GM23338 (cell line): Measurements from ENCODE around the gene ARHGEF16. TPM values are rescaled to one million over a fixed set of nuclear protein-coding genes. Genes with fewer than 3 reads are reported as not detected.

Experiments used
- ATAC-seq: fragments of 200-7000 bp; cut with Tn5 transposase; 3 replicates; pipeline ENCODE4 v1.9.1; 2020
- DNase-seq: peaks from one replicate; pipeline ENCODE4 v3.0.0-alpha.2; 2015; ENCODE audit warnings: low spot score
- H2AFZ ChIP-seq: fragments of 200-600 bp; sonication (generic); 2 replicates; pipeline ENCODE4 v1.8.0; 2016; ENCODE audit warnings: antibody characterized with exemption, mild to moderate bottlenecking, moderate library complexity
- H3F3A ChIP-seq: fragments of 200-600 bp; sonication (generic); replicated peaks from 2 replicates; pipeline ENCODE4 v1.8.0; 2017; ENCODE audit warnings: antibody characterized with exemption, mixed run types, low read depth
- H3K27ac ChIP-seq: fragments of 200-600 bp; sonication (generic); 2 replicates; pipeline ENCODE4 v1.6.1; 2016; ENCODE audit warnings: low read depth
- H3K27me3 ChIP-seq: fragments of 200-600 bp; sonication (generic); 2 replicates; pipeline ENCODE4 v1.8.0; 2016; ENCODE audit warnings: mild to moderate bottlenecking, mixed run types, moderate library complexity; ENCODE audit not compliant: insufficient read depth
- H3K36me3 ChIP-seq: fragments of 200-600 bp; sonication (generic); 2 replicates; pipeline ENCODE4 v1.8.0; 2016; ENCODE audit warnings: mild to moderate bottlenecking; ENCODE audit not compliant: insufficient read depth
- H3K4me1 ChIP-seq: fragments of 200-600 bp; sonication (generic); 2 replicates; pipeline ENCODE4 v1.8.0; 2016; ENCODE audit warnings: mild to moderate bottlenecking, moderate library complexity; ENCODE audit not compliant: insufficient read depth
- H3K4me2 ChIP-seq: fragments of 200-600 bp; sonication (generic); 2 replicates; pipeline ENCODE4 v1.7.1; 2017; ENCODE audit warnings: mixed run types
- H3K4me3 ChIP-seq: fragments of 200-600 bp; sonication (generic); 2 replicates; pipeline ENCODE4 v1.6.1; 2016; ENCODE audit warnings: mixed run types
- H3K79me2 ChIP-seq: fragments of 200-600 bp; sonication (generic); replicated peaks from 2 replicates; pipeline ENCODE4 v1.8.0; 2017; ENCODE audit warnings: mild to moderate bottlenecking; ENCODE audit not compliant: insufficient read depth
- H3K9me2 ChIP-seq: fragments of 200-600 bp; sonication (generic); 2 replicates; pipeline ENCODE4 v1.8.0; 2017; ENCODE audit not compliant: insufficient read depth
- H4K20me1 ChIP-seq: fragments of 200-600 bp; sonication (generic); replicated peaks from 2 replicates; pipeline ENCODE4 v1.8.0; 2017; ENCODE audit warnings: mild to moderate bottlenecking; ENCODE audit not compliant: insufficient read depth
- H3K27ac Mint-ChIP-seq: 2 replicates; pipeline ENCODE4 v1.8.0; 2020; ENCODE audit warnings: inconsistent platforms, mild to moderate bottlenecking, moderate library complexity, mixed read lengths
- H3K27me3 Mint-ChIP-seq: 3 replicates; pipeline ENCODE4 v1.8.0; 2022; ENCODE audit warnings: low read depth, mild to moderate bottlenecking, moderate library complexity, mixed read lengths, inconsistent platforms; ENCODE audit not compliant: insufficient read depth, poor library complexity
- H3K36me3 Mint-ChIP-seq: 3 replicates; pipeline ENCODE4 v1.8.0; 2021; ENCODE audit warnings: low read depth, mild to moderate bottlenecking, inconsistent platforms, moderate library complexity, mixed read lengths
- H3K4me1 Mint-ChIP-seq: 3 replicates; pipeline ENCODE4 v1.8.0; 2020; ENCODE audit warnings: mild to moderate bottlenecking, inconsistent platforms, mixed read lengths
- H3K4me3 Mint-ChIP-seq: 3 replicates; pipeline ENCODE4 v1.8.0; 2021; ENCODE audit warnings: moderate library complexity, mild to moderate bottlenecking, inconsistent platforms, mixed read lengths
- H3K9me3 Mint-ChIP-seq: 3 replicates; pipeline ENCODE4 v1.8.0; 2020; ENCODE audit warnings: moderate library complexity, mild to moderate bottlenecking, inconsistent platforms, mixed read lengths
- CREB1 ChIP-seq: fragments of 250-450 bp; sonication (Bioruptor Pico); IDR thresholded peaks from 2 replicates; pipeline ENCODE4 v1.5.0; 2020; ENCODE audit warnings: low read depth, mild to moderate bottlenecking, moderate library complexity
- EZH2 ChIP-seq: fragments of 200-600 bp; sonication (generic); IDR thresholded peaks from one replicate; pipeline ENCODE4 v1.8.0; 2017; ENCODE audit warnings: antibody characterized with exemption, mild to moderate bottlenecking, low read depth; ENCODE audit not compliant: unreplicated experiment
- EZH2phosphoT487 ChIP-seq: fragments of 200-600 bp; sonication (generic); IDR thresholded peaks from one replicate; pipeline ENCODE4 v1.8.1; 2018; ENCODE audit warnings: antibody characterized with exemption; ENCODE audit not compliant: unreplicated experiment
- JUNB ChIP-seq: IDR thresholded peaks from one replicate; pipeline ENCODE4 v1.6.1; 2016; ENCODE audit warnings: antibody characterized with exemption; ENCODE audit not compliant: unreplicated experiment
- POLR2AphosphoS5 ChIP-seq: IDR thresholded peaks from 2 replicates; pipeline ENCODE4 v1.6.1; 2016; ENCODE audit warnings: antibody characterized with exemption, low read depth
- STAT1 ChIP-seq: IDR thresholded peaks from one replicate; pipeline ENCODE4 v1.6.1; 2016; ENCODE audit warnings: antibody characterized with exemption; ENCODE audit not compliant: unreplicated experiment
- ZNF114 ChIP-seq: fragments of 250-450 bp; sonication (Bioruptor Pico); IDR thresholded peaks from 2 replicates; pipeline ENCODE4 v1.5.0; 2020; ENCODE audit warnings: mild to moderate bottlenecking, moderate library complexity
- ZNF331 ChIP-seq: fragments of 250-450 bp; sonication (Bioruptor Pico); IDR thresholded peaks from 2 replicates; pipeline ENCODE4 v1.5.0; 2020; ENCODE audit warnings: low read depth, mild to moderate bottlenecking, moderate library complexity
- polyA plus RNA-seq: library from polyadenylated mRNA; unstranded; fragments of >200 nt; fragmentation: Nextera tagmentation; extraction: Ambion mirVana; gene quantifications from 2 replicates; pipeline ENCODE4 v1.2.1, GENCODE V29; 2016
- total RNA-seq: library from RNA; depleted of rRNA; stranded (reverse); fragments of >200 nt; shearing (Covaris generic); gene quantifications from 2 replicates; pipeline ENCODE4 v1.2.3, GENCODE V29; 2014
- TF ChIP-seq, protein P1 (sequence below): IDR thresholded peaks from 2 replicates; pipeline ENCODE4 v1.6.1; 2016; ENCODE audit warnings: antibody characterized with exemption
- TF ChIP-seq, protein P2 (sequence below): fragments of 250-450 bp; sonication (Bioruptor Pico); IDR thresholded peaks from 2 replicates; pipeline ENCODE4 v1.5.0; 2020; ENCODE audit warnings: mild to moderate bottlenecking, moderate library complexity

ARHGEF16 gene
- total and polyA plus RNA-seq, 2 experiments from 2014 or later, result 12.2 to 29.3 TPM

- Mint-ChIP-seq H3K36me3 (no peaks in the 10 kb centered on the region), H3K9me3 (no peaks in the 10 kb centered on the region), H3K27me3 (peaks cover 10% of the 10 kb centered on the region), H3K4me3 (no peak overlapping the region), H3K27ac (no peak overlapping the region), H3K4me1 (peaks cover 10% of the 10 kb centered on the region)
- no peaks in the 10 kb centered on the region for H3K9me2 ChIP-seq
- no peak overlapping the region for H3K4me2 ChIP-seq
- H3K27ac ChIP-seq, result no peak overlapping the region
- no peak for TF ChIP-seq EZH2phosphoT487
- TF ChIP-seq EZH2, result no peak
- TF ChIP-seq STAT1, result no peak
- TF ChIP-seq ZNF331 (CRISPR knock-in tag), result no peak
- TF ChIP-seq ZNF114 (CRISPR knock-in tag), result no peak
- TF ChIP-seq, protein P1, sequence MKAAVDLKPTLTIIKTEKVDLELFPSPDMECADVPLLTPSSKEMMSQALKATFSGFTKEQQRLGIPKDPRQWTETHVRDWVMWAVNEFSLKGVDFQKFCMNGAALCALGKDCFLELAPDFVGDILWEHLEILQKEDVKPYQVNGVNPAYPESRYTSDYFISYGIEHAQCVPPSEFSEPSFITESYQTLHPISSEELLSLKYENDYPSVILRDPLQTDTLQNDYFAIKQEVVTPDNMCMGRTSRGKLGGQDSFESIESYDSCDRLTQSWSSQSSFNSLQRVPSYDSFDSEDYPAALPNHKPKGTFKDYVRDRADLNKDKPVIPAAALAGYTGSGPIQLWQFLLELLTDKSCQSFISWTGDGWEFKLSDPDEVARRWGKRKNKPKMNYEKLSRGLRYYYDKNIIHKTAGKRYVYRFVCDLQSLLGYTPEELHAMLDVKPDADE, result no peak
- TF ChIP-seq JUNB, result no peak
- TF ChIP-seq CREB1 (CRISPR knock-in tag), result no peak
- TF ChIP-seq, protein P2, sequence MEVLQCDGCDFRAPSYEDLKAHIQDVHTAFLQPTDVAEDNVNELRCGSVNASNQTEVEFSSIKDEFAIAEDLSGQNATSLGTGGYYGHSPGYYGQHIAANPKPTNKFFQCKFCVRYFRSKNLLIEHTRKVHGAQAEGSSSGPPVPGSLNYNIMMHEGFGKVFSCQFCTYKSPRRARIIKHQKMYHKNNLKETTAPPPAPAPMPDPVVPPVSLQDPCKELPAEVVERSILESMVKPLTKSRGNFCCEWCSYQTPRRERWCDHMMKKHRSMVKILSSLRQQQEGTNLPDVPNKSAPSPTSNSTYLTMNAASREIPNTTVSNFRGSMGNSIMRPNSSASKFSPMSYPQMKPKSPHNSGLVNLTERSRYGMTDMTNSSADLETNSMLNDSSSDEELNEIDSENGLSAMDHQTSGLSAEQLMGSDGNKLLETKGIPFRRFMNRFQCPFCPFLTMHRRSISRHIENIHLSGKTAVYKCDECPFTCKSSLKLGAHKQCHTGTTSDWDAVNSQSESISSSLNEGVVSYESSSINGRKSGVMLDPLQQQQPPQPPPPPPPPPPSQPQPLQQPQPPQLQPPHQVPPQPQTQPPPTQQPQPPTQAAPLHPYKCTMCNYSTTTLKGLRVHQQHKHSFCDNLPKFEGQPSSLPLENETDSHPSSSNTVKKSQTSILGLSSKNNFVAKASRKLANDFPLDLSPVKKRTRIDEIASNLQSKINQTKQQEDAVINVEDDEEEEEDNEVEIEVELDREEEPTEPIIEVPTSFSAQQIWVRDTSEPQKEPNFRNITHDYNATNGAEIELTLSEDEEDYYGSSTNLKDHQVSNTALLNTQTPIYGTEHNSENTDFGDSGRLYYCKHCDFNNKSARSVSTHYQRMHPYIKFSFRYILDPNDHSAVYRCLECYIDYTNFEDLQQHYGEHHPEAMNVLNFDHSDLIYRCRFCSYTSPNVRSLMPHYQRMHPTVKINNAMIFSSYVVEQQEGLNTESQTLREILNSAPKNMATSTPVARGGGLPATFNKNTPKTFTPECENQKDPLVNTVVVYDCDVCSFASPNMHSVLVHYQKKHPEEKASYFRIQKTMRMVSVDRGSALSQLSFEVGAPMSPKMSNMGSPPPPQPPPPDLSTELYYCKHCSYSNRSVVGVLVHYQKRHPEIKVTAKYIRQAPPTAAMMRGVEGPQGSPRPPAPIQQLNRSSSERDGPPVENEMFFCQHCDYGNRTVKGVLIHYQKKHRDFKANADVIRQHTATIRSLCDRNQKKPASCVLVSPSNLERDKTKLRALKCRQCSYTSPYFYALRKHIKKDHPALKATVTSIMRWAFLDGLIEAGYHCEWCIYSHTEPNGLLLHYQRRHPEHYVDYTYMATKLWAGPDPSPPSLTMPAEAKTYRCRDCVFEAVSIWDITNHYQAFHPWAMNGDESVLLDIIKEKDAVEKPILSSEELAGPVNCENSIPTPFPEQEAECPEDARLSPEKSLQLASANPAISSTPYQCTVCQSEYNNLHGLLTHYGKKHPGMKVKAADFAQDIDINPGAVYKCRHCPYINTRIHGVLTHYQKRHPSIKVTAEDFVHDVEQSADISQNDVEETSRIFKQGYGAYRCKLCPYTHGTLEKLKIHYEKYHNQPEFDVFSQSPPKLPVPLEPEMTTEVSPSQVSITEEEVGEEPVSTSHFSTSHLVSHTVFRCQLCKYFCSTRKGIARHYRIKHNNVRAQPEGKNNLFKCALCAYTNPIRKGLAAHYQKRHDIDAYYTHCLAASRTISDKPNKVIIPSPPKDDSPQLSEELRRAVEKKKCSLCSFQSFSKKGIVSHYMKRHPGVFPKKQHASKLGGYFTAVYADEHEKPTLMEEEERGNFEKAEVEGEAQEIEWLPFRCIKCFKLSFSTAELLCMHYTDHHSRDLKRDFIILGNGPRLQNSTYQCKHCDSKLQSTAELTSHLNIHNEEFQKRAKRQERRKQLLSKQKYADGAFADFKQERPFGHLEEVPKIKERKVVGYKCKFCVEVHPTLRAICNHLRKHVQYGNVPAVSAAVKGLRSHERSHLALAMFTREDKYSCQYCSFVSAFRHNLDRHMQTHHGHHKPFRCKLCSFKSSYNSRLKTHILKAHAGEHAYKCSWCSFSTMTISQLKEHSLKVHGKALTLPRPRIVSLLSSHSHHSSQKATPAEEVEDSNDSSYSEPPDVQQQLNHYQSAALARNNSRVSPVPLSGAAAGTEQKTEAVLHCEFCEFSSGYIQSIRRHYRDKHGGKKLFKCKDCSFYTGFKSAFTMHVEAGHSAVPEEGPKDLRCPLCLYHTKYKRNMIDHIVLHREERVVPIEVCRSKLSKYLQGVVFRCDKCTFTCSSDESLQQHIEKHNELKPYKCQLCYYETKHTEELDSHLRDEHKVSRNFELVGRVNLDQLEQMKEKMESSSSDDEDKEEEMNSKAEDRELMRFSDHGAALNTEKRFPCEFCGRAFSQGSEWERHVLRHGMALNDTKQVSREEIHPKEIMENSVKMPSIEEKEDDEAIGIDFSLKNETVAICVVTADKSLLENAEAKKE (CRISPR knock-in tag), result no peak
- TF ChIP-seq POLR2AphosphoS5, result no peak
- no peaks in the 10 kb centered on the region for H3K4me1 ChIP-seq
- ATAC-seq, result peak; percentile 49
- H3K4me3 ChIP-seq, result no peak overlapping the region
- no peak for DNase-seq
- H3K79me2 ChIP-seq, result no peaks in the 10 kb centered on the region
- no peaks in the 10 kb centered on the region for H3K27me3 ChIP-seq
- no peaks in the 10 kb centered on the region for H3K36me3 ChIP-seq
- no peaks in the 10 kb centered on the region for H4K20me1 ChIP-seq
- H3F3A ChIP-seq, result no peaks in the 10 kb centered on the region
- no peak overlapping the region for H2AFZ ChIP-seq
These were observed 14.8 kb upstream of the ARHGEF16 start for GRCh38 chr1:3439346-3440299.
